CD4-positive, alpha-beta T cell (primary cell): ENCODE results near the gene DCBLD2. TPM values are rescaled to one million over a fixed set of nuclear protein-coding genes. Genes with fewer than 3 reads are reported as not detected.
A peak's percentile ranks its signal among the peaks of the same experiment; 100 is the strongest.

Source experiments
- ATAC-seq: fragments of 200-7000 bp; cut with Tn5 transposase; one replicate; pipeline ENCODE4 v1.10.0; 2022; ENCODE audit warnings: mild to moderate bottlenecking; ENCODE audit not compliant: poor library complexity
- CTCF ChIA-PET: fragments of 350-600 bp; sonication (Branson Sonifier 250); formaldehyde crosslinking; loops from one replicate; lab custom pipeline; 2021; ENCODE audit warnings: antibody characterized with exemption, inconsistent platforms; lab: Charles Lee
- POLR2A ChIA-PET: fragments of 350-600 bp; sonication (Branson Sonifier 250); formaldehyde crosslinking; loops from one replicate; lab custom pipeline; 2021; ENCODE audit warnings: antibody characterized with exemption, inconsistent platforms; lab: Charles Lee
- DNase-seq, 14 experiments: peaks; one replicate each; pipeline ENCODE4 v3.0.0-alpha.2; 2013 to 2020; ENCODE audit warnings: mixed read lengths in 2 of 14
- H3K27ac ChIP-seq, 2 donors: one replicate each; pipeline versions ENCODE4 v1.5.1 to v1.7.0; 2013; ENCODE audit warnings: low read length in 2 of 2, low read depth in 1 of 2, mild to moderate bottlenecking in 1 of 2
- H3K27me3 ChIP-seq, 2 experiments: 1 replicate in 1 of 2; 2 replicates in 1 of 2; pipeline versions ENCODE4 v1.6.1 to v1.7.0; 2013; ENCODE audit warnings: low read length in 2 of 2, control low read depth in 1 of 2, mild to moderate bottlenecking in 1 of 2, moderate library complexity in 1 of 2; ENCODE audit not compliant: insufficient read depth in 2 of 2, control insufficient read depth in 1 of 2
- H3K36me3 ChIP-seq: one replicate; pipeline ENCODE4 v1.6.1; 2013; ENCODE audit warnings: low read length, control low read depth; ENCODE audit not compliant: insufficient read depth
- H3K4me1 ChIP-seq: one replicate; pipeline ENCODE4 v1.6.1; 2013; ENCODE audit warnings: low read length, control low read depth; ENCODE audit not compliant: insufficient read depth
- H3K4me3 ChIP-seq: one replicate; pipeline ENCODE4 v1.5.1; 2013; ENCODE audit warnings: mild to moderate bottlenecking, low read length, moderate library complexity
- H3K9me3 ChIP-seq, 2 experiments: 1 replicate in 1 of 2; 2 replicates in 1 of 2; pipeline versions ENCODE4 v1.6.1 to v1.7.0; 2013; ENCODE audit warnings: low read length in 2 of 2, mild to moderate bottlenecking in 2 of 2, control low read depth in 1 of 2, moderate library complexity in 1 of 2; ENCODE audit not compliant: control insufficient read depth in 1 of 2, insufficient read depth in 1 of 2
- H3K27ac Mint-ChIP-seq: one replicate; pipeline ENCODE4 v1.8.0; 2020; ENCODE audit warnings: mixed read lengths
- H3K27me3 Mint-ChIP-seq: one replicate; pipeline ENCODE4 v1.8.0; 2021; ENCODE audit warnings: mixed read lengths
- H3K36me3 Mint-ChIP-seq: one replicate; pipeline ENCODE4 v1.8.0; 2021; ENCODE audit warnings: low read depth, mixed read lengths
- H3K4me1 Mint-ChIP-seq: one replicate; pipeline ENCODE4 v1.8.0; 2021; ENCODE audit warnings: low read depth, mixed read lengths
- H3K4me3 Mint-ChIP-seq: one replicate; pipeline ENCODE4 v1.8.0; 2020; ENCODE audit warnings: mild to moderate bottlenecking, mixed read lengths
- H3K9me3 Mint-ChIP-seq: one replicate; pipeline ENCODE4 v1.8.0; 2020; ENCODE audit warnings: mixed read lengths
- CTCF ChIP-seq: fragments of 200-600 bp; IDR thresholded peaks from one replicate; pipeline ENCODE4 v1.8.0; 2022; ENCODE audit warnings: antibody characterized with exemption, mild to moderate bottlenecking
- intact Hi-C, 2 experiments: fragments of 100-400 bp; cut with DNase I in 1 of 2; cut with micrococcal nuclease in 1 of 2; formaldehyde crosslinking; loops; one replicate each; pipeline versions ENCODE4 v1.15.1 to v1.9.0; 2023 to 2025; cut with DNase I, micrococcal nuclease
- total RNA-seq, 174 experiments: library from RNA in 2 of 174; stranded (reverse) in 2 of 174; gene quantifications; one replicate each; pipeline ENCODE4 v1.2.3 and lab custom pipeline; 2021 to 2026

Gene DCBLD2
- total RNA-seq, 2 experiments from 2014 or later: 2.2 to 2.5 TPM

GRCh38 chr3:98780343-98780742 is 121.2 kb downstream of the DCBLD2 start:
- Histone ChIP-seq H3K4me3 (no peak overlapping the region), H3K27me3 (no peaks in the 10 kb centered on the region), H3K9me3 (no peaks in the 10 kb centered on the region), H3K27ac (no peak overlapping the region), H3K4me1 (no peaks in the 10 kb centered on the region), H3K36me3 (no peaks in the 10 kb centered on the region)
- H3K36me3 Mint-ChIP-seq: no peaks in the 10 kb centered on the region
- H3K4me1 Mint-ChIP-seq: no peaks in the 10 kb centered on the region
- no peak for TF ChIP-seq CTCF
- H3K4me3 Mint-ChIP-seq: no peak overlapping the region
- no peak overlapping the region for H3K27ac Mint-ChIP-seq
- H3K9me3 Mint-ChIP-seq: no peaks in the 10 kb centered on the region
- H3K27me3 Mint-ChIP-seq: peaks cover 30% of the 10 kb centered on the region
- DNase-seq (no peak), ATAC-seq (no peak)
- ChIA-PET POLR2A (no interaction called here), CTCF (no interaction called here)
- intact Hi-C loops: no loop called here

- DNase-seq (no peak), ATAC-seq (no peak)
- no peaks in the 10 kb centered on the region for H3K36me3 ChIP-seq
- H3K27me3 Mint-ChIP-seq: peaks cover 30% of the 10 kb centered on the region
- intact Hi-C loops: no loop called here
- POLR2A ChIA-PET: no interaction called here
- no peak overlapping the region for H3K27ac ChIP-seq
- no peaks in the 10 kb centered on the region for H3K9me3 Mint-ChIP-seq
- peaks cover 0 to 3% of the 10 kb centered on the region in 2 experiments for H3K27me3 ChIP-seq
- H3K4me1 Mint-ChIP-seq: no peaks in the 10 kb centered on the region
- H3K9me3 ChIP-seq: no peaks in the 10 kb centered on the region
- no peaks in the 10 kb centered on the region for H3K36me3 Mint-ChIP-seq
- no peak overlapping the region for H3K4me3 Mint-ChIP-seq
- no peak for TF ChIP-seq CTCF
- H3K4me1 ChIP-seq: no peaks in the 10 kb centered on the region
- CTCF ChIA-PET: no interaction called here
- H3K27ac Mint-ChIP-seq: no peak overlapping the region
- H3K4me3 ChIP-seq: no peak overlapping the region
Observed at GRCh38 chr3:98779541-98780335, 121.8 kb downstream of the DCBLD2 start.

- H3K4me1 ChIP-seq: no peaks in the 10 kb centered on the region
- H3K4me1 Mint-ChIP-seq: no peaks in the 10 kb centered on the region
- H3K27ac ChIP-seq: no peak overlapping the region
- ATAC-seq: no peak
- H3K36me3 Mint-ChIP-seq: no peaks in the 10 kb centered on the region
- H3K4me3 Mint-ChIP-seq: no peak overlapping the region
- H3K36me3 ChIP-seq: no peaks in the 10 kb centered on the region
- peak in 2 of 14 experiments; percentile 51 to 58 for DNase-seq
- no peak overlapping the region for H3K4me3 ChIP-seq
- H3K9me3 Mint-ChIP-seq: no peaks in the 10 kb centered on the region
- H3K9me3 ChIP-seq: no peaks in the 10 kb centered on the region
- ChIA-PET CTCF (no interaction called here), POLR2A (no interaction called here)
- intact Hi-C loops: no loop called here
- H3K27me3 ChIP-seq: peaks cover 0 to 3% of the 10 kb centered on the region in 2 experiments
- TF ChIP-seq CTCF: no peak
- H3K27me3 Mint-ChIP-seq: peaks cover 30% of the 10 kb centered on the region
- no peak overlapping the region for H3K27ac Mint-ChIP-seq
Observed at GRCh38 chr3:98778852-98779413, 122.6 kb downstream of the DCBLD2 start.
